ENCODE results near the gene TEDC2. TPM values are rescaled to one million over a fixed set of nuclear protein-coding genes. Genes with fewer than 3 reads are reported as not detected.
A peak's percentile ranks its signal among the peaks of the same experiment; 100 is the strongest.

The TEDC2 gene
- total RNA-seq, 4 donors from 2014 or later: 1.1 to 12.3 (median 4.4) TPM

DNA sequence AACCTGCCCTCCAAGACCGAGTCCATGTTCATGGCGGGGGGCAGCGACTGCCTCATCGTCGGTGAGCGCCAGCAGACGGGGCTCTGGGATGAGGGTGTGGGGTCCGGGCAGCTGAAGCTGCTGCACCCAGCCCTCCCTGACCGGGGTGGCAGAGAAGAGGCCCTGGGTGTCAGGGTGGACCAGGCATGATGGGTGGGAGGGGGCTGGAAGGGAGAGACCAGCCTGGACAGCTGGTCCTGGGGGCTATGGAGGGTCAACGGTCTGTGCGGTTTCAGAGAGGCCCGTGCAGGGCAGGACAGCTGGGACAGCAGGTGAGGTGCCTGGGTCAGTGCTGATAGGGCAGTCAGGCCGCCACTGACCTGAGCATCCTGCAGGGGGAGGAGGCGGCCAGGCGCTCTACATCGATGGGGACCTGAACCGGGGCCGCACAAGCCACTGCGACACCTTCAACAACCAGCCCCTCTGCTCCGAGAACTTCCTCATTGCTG lies 40.6 kb downstream of the TEDC2 start:
- Histone ChIP-seq H3K27me3 (no peaks in the 10 kb centered on the region), H3K4me1 (peaks cover 38 to 79% (median 47%) of the 10 kb centered on the region in 3 donors), H3K4me3 (no peak overlapping the region), H3K36me3 (peaks cover 0 to 12% (median 0%) of the 10 kb centered on the region in 3 donors), H3K27ac (no peak overlapping the region), H3K9me3 (no peaks in the 10 kb centered on the region)
- intact Hi-C loops (cut with DNase I): no loop called here
- 85 to 86% methylated on average over 10 of the region's 20 CpGs for WGBS, 2 donors
- TF ChIP-seq POLR2A (IDR thresholded peaks at IDR 0.05): no peak
- TF ChIP-seq, protein P1, sequence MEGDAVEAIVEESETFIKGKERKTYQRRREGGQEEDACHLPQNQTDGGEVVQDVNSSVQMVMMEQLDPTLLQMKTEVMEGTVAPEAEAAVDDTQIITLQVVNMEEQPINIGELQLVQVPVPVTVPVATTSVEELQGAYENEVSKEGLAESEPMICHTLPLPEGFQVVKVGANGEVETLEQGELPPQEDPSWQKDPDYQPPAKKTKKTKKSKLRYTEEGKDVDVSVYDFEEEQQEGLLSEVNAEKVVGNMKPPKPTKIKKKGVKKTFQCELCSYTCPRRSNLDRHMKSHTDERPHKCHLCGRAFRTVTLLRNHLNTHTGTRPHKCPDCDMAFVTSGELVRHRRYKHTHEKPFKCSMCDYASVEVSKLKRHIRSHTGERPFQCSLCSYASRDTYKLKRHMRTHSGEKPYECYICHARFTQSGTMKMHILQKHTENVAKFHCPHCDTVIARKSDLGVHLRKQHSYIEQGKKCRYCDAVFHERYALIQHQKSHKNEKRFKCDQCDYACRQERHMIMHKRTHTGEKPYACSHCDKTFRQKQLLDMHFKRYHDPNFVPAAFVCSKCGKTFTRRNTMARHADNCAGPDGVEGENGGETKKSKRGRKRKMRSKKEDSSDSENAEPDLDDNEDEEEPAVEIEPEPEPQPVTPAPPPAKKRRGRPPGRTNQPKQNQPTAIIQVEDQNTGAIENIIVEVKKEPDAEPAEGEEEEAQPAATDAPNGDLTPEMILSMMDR (IDR thresholded peaks at IDR 0.05): no peak
- DNase-seq: no peak

DNA sequence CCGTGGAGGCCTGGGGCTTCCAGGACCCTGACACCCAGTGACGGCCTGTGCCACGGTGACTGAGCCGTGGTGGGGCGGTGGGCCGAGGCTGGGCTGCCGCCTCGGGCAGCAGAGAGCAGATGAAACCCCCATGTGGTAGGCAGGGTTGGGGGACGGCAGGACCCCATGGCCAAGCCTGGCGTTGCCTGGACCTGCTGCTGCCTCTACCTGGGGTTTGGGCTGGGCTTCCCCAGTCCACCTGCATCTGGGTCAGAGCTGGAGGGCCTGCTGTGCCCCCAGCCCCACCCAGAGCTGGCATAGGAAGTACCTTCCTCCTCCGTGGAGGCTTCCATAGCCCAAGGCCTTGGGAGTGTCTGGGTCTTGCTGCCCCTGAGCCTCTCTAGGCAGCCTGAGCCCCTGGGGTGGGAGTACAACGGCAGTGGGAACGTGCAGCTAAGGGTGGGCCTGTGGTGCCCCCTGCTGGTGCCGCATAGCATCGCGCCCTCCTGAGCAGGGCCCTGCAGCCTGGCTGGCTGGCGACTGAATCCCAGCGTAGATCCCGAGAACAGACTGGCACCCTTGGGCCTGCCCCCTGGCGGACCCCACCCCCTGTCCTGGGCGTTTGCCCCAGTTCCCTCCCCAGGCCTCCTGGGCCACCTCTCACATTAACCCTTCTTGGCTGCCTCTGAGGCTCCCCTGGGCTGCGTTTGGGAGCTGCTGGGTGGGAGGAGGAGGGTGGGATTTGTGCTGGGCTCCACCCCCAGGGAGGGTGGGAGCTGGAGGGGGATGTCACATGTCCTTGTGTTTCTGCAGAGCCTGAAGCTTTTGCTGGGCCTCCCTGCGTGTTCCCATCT lies 41.2 kb downstream of the TEDC2 start:
- peaks cover 38 to 73% (median 47%) of the 10 kb centered on the region in 3 donors for H3K4me1 ChIP-seq
- H3K36me3 ChIP-seq: peaks cover 0 to 11% (median 0%) of the 10 kb centered on the region in 3 donors
- TF ChIP-seq POLR2A (IDR thresholded peaks at IDR 0.05): no peak
- TF ChIP-seq, protein P1 (IDR thresholded peaks at IDR 0.05): peak; percentile 92 to 99 (median 96)
- intact Hi-C loops (cut with DNase I): no loop called here
- peak overlapping the region in 3 of 4 donors; percentile 10 to 52 (median 24) for H3K4me3 ChIP-seq
- 3% methylated on average over 7 of the region's 23 CpGs; no CpG with 5 or more reads in 1 of the 2 donors for WGBS, 2 donors
- peak overlapping the region in 3 of 4 donors; percentile 39 to 59 (median 48) for H3K27ac ChIP-seq
- DNase-seq: no peak
- no peaks in the 10 kb centered on the region for H3K27me3 ChIP-seq
- no peaks in the 10 kb centered on the region for H3K9me3 ChIP-seq

DNA sequence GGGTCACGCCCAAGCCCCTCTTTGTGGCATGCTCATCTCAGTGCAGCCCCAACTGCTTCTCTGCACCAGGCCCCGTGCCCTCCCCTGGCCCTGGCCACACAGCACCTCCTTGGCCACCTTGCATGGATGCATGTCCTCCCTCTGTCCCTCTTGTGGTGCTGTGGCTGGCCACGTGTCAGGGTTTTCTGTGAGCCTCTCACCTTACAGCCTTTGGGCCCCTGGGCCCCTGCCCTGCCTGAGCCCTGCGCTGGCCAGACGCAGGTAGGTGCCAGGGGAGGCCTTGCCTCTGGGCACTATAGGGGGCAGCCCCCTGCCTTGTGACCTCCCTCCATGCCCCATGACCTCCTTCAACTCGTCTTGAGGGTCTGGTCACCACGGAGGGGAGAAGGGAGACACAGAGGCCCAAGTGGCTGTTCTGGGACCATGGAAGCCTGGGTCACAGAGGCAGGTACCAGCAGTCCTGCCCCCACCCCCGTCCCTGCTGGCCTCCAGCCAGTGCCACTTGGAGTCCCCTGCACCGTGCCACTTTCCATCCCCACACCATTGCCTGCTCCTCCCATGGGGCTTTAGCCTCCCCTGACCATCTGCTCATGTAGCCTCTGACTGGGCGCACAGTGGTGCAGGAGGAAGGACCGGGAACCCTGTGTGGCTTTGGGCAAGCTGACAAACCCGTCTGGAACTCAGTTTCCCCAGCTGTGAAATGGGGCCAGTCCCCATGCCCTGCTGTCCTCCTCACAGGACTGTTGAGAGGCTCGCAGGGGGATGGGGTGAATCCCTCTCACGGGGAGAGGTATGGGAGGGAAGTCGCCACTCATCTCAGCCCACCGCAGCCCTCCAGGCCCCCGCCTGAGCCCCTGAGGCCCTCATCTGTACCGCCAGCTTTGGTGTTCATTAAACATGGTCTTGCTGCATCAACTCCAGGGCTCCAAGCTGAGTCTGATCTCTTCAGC lies 42.3 kb downstream of the TEDC2 start:
- H3K27ac ChIP-seq: peak overlapping the region in 3 of 4 donors; percentile 31 to 50 (median 48)
- no peak overlapping the region for H3K4me3 ChIP-seq
- intact Hi-C loops (cut with DNase I): no loop called here
- H3K4me1 ChIP-seq: peaks cover 33 to 62% (median 44%) of the 10 kb centered on the region in 3 donors
- no peak for TF ChIP-seq POLR2A (IDR thresholded peaks at IDR 0.05)
- TF ChIP-seq, protein P1 (IDR thresholded peaks at IDR 0.05): no peak
- peaks cover 0 to under 1% (median 0%) of the 10 kb centered on the region in 3 donors for H3K36me3 ChIP-seq
- no peaks in the 10 kb centered on the region for H3K27me3 ChIP-seq
- no peak for DNase-seq
- 80 to 91% methylated on average over 4 to 6 of the region's 18 CpGs for WGBS, 2 donors
- H3K9me3 ChIP-seq: no peaks in the 10 kb centered on the region

DNA sequence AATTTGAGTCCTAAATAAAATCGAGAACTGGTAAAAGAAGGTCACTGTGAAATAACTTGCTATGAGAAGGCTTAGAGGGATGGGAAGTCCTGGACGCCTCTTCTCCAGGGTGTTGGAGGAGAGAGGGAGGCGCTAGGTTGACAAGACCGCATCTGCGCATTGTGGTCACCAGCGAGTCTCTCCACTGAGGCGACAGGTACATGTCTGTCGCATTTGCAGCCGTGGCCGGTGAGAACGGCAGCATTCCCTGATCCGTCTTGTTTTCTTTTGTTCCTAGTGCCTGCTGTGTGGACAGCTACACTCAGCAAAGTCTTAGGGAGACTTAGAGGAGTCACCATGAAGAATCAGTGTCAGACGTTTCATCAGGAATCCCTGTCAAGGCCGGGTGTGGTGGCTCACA lies 45.8 kb downstream of the TEDC2 start:
- no peak overlapping the region for H3K27ac ChIP-seq
- H3K27me3 ChIP-seq: no peaks in the 10 kb centered on the region
- peaks cover 12 to 31% (median 13%) of the 10 kb centered on the region in 3 donors for H3K4me1 ChIP-seq
- DNase-seq: no peak
- H3K4me3 ChIP-seq: no peak overlapping the region
- TF ChIP-seq POLR2A (IDR thresholded peaks at IDR 0.05): no peak
- TF ChIP-seq, protein P1 (IDR thresholded peaks at IDR 0.05): no peak
- 89 to 90% methylated on average over 12 to 13 of the region's 14 CpGs for WGBS, 2 donors
- H3K9me3 ChIP-seq: no peaks in the 10 kb centered on the region
- intact Hi-C loops (cut with DNase I): no loop called here
- no peaks in the 10 kb centered on the region for H3K36me3 ChIP-seq
